ENCODE data around the gene HTR4. TPM values are rescaled to one million over a fixed set of nuclear protein-coding genes. Genes with fewer than 3 reads are reported as not detected.

Gene HTR4
- polyA plus RNA-seq, 1 donor (not counting 4 experiments of a cell fraction or from before 2014, with no cell fraction given): not detected

DNA sequence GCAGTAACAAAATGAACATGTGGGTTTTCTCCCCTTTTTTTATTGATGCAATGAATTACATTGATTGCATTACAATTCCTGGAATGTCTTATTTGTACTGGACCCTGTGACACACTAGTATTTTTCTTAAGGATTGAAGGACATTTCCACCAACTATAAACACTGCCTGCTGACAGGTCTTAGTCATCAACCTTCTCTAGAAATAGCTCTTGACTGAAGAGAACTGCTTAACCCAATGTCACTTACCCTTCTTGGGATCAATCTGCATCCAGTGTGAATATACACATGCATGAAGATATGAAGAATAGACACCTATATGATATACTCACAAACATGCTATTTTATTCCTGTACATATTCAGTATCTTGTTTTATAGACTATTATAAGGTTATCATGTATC lies 140.0 kb downstream of the HTR4 start:
- Histone ChIP-seq H3K27ac (ENCODE audit: control insufficient read depth, insufficient read depth, low read length) (no peak overlapping the region), H3K9me3 (ENCODE audit: control insufficient read depth, low read depth, low read length) (no peaks in the 10 kb centered on the region), H2AFZ (ENCODE audit: control insufficient read depth, low read length) (no peak overlapping the region), H3K4me3 (ENCODE audit: control insufficient read depth in 2 of 3, extremely low read depth in 1 of 3, insufficient read depth in 2 of 3, low read depth in 1 of 3, low read length in 3 of 3) (no peak overlapping the region), H3K4me2 (ENCODE audit: control insufficient read depth, extremely low read depth, insufficient read depth, low read depth, low read length) (no peak overlapping the region), H3K27me3 (ENCODE audit: control insufficient read depth, extremely low read depth, insufficient read depth, low read length) (no peaks in the 10 kb centered on the region), H4K20me1 (ENCODE audit: control insufficient read depth, extremely low read depth, insufficient read depth, low read length) (no peaks in the 10 kb centered on the region), H3K36me3 (ENCODE audit: control insufficient read depth in 2 of 2, extremely low read depth in 1 of 2, insufficient read depth in 2 of 2, low read length in 2 of 2) (no peaks in the 10 kb centered on the region), H3K79me2 (ENCODE audit: control insufficient read depth, insufficient read depth, low read length) (no peaks in the 10 kb centered on the region), H3K9ac (ENCODE audit: control insufficient read depth, extremely low read depth, insufficient read depth, low read length) (no peak overlapping the region), H3K4me1 (ENCODE audit: control insufficient read depth, extremely low read depth, insufficient read depth, low read length) (no peaks in the 10 kb centered on the region), H3K9me1 (ENCODE audit: control insufficient read depth, extremely low read depth, insufficient read depth, low read length) (no peaks in the 10 kb centered on the region)
- DNase-seq (ENCODE audit: low read depth, low spot score): no peak
- no peak for TF ChIP-seq EZH2 (IDR thresholded peaks at IDR 0.05; ENCODE audit: low read length)
- TF ChIP-seq, protein P1, sequence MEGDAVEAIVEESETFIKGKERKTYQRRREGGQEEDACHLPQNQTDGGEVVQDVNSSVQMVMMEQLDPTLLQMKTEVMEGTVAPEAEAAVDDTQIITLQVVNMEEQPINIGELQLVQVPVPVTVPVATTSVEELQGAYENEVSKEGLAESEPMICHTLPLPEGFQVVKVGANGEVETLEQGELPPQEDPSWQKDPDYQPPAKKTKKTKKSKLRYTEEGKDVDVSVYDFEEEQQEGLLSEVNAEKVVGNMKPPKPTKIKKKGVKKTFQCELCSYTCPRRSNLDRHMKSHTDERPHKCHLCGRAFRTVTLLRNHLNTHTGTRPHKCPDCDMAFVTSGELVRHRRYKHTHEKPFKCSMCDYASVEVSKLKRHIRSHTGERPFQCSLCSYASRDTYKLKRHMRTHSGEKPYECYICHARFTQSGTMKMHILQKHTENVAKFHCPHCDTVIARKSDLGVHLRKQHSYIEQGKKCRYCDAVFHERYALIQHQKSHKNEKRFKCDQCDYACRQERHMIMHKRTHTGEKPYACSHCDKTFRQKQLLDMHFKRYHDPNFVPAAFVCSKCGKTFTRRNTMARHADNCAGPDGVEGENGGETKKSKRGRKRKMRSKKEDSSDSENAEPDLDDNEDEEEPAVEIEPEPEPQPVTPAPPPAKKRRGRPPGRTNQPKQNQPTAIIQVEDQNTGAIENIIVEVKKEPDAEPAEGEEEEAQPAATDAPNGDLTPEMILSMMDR (optimal IDR thresholded peaks at IDR 0.05 in 1 of 3, IDR thresholded peaks at IDR 0.05 in 1 of 3, conservative IDR thresholded peaks at IDR 0.05 in 1 of 3; ENCODE audit: extremely low read depth in 1 of 3, insufficient read depth in 2 of 3, low read length in 3 of 3): no peak
- no peak for FAIRE-seq
- dilution Hi-C loops (cut with MboI; ENCODE audit: extremely low pct_ligation_motif_present, low sequenced_read_pairs): no loop called here

- H4K20me1 ChIP-seq (ENCODE audit: control insufficient read depth, extremely low read depth, insufficient read depth, low read length): no peaks in the 10 kb centered on the region
- no peak overlapping the region for H3K4me2 ChIP-seq (ENCODE audit: control insufficient read depth, extremely low read depth, insufficient read depth, low read depth, low read length)
- H3K9me3 ChIP-seq (ENCODE audit: control insufficient read depth, low read depth, low read length): no peaks in the 10 kb centered on the region
- DNase-seq (ENCODE audit: low read depth, low spot score) (no peak), FAIRE-seq (no peak)
- H3K27me3 ChIP-seq (ENCODE audit: control insufficient read depth, extremely low read depth, insufficient read depth, low read length): no peaks in the 10 kb centered on the region
- no peaks in the 10 kb centered on the region for H3K4me1 ChIP-seq (ENCODE audit: control insufficient read depth, extremely low read depth, insufficient read depth, low read length)
- no peak overlapping the region for H3K9ac ChIP-seq (ENCODE audit: control insufficient read depth, extremely low read depth, insufficient read depth, low read length)
- no peaks in the 10 kb centered on the region for H3K9me1 ChIP-seq (ENCODE audit: control insufficient read depth, extremely low read depth, insufficient read depth, low read length)
- H3K79me2 ChIP-seq (ENCODE audit: control insufficient read depth, insufficient read depth, low read length): no peaks in the 10 kb centered on the region
- H2AFZ ChIP-seq (ENCODE audit: control insufficient read depth, low read length): no peak overlapping the region
- TF ChIP-seq, protein P1 (optimal IDR thresholded peaks at IDR 0.05 in 1 of 3, IDR thresholded peaks at IDR 0.05 in 1 of 3, conservative IDR thresholded peaks at IDR 0.05 in 1 of 3; ENCODE audit: extremely low read depth in 1 of 3, insufficient read depth in 2 of 3, low read length in 3 of 3): no peak
- no peak for TF ChIP-seq EZH2 (IDR thresholded peaks at IDR 0.05; ENCODE audit: low read length)
- no peak overlapping the region for H3K4me3 ChIP-seq (ENCODE audit: control insufficient read depth in 2 of 3, extremely low read depth in 1 of 3, insufficient read depth in 2 of 3, low read depth in 1 of 3, low read length in 3 of 3)
- no peak overlapping the region for H3K27ac ChIP-seq (ENCODE audit: control insufficient read depth, insufficient read depth, low read length)
- H3K36me3 ChIP-seq (ENCODE audit: control insufficient read depth in 2 of 2, extremely low read depth in 1 of 2, insufficient read depth in 2 of 2, low read length in 2 of 2): no peaks in the 10 kb centered on the region
- dilution Hi-C loops (cut with MboI; ENCODE audit: extremely low pct_ligation_motif_present, low sequenced_read_pairs): no loop called here
Observed at GRCh38 chr5:148512498-148512897, 141.8 kb downstream of the HTR4 start.

All from keratinocyte (primary cell).